NCI-H128 (cell line): ENCODE results near the gene GOLGA8N.

Source experiments
- DNase-seq: peaks from one replicate; lab custom pipeline; 2025; ENCODE audit not compliant: unreplicated experiment; lab: John Stamatoyannopoulos, UW

GOLGA8N gene

DNA sequence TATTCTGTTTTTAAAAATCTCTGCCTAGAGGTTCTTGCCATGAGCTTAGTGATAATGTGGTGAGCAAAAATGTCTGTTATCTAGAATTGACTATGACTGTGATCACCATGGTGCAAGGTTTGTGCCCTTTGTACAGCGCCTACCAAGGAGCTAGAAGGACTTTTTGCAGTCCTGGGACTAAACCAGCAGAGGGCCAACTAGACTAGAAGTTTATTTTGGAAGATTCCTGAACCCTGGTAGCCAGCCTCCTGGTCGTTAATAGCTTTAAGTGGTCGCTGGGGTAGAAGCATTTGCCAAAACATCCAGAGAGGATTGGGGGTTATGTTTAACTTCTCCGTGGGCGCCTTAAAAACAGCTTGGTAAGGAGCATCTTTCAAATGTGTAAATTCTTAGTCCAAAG, 56.1 kb downstream of the GOLGA8N start:
- no peak for DNase-seq

DNA sequence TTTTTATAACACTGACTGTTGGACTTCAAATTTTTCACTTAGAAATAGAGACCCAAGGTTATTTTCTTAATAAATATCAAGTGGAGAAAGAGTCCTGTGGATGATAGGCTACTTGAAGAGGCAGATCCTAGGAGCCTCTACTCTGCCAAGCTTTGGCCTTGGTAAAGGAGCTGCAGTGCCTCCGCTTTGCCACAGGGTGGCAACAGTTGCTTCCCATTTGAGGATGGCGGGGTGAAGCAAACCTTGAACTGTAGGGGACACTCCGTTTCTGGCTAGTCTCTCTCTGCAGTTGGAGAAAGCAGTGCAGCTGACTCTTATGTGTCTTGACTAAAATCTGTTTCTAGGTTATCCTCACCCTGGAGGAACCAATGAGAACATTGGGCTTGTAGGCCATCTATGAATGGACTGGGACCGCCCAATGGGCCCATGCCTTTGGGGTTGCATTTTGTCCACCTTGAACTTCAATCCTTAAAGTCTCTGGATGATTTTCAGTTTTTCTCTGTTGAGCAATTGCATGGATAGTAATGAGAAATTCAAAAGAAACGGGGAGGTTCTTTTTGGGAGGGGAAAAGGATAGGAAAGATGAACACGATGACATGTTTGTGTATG, 58.1 kb downstream of the GOLGA8N start:
- no peak for DNase-seq

DNA sequence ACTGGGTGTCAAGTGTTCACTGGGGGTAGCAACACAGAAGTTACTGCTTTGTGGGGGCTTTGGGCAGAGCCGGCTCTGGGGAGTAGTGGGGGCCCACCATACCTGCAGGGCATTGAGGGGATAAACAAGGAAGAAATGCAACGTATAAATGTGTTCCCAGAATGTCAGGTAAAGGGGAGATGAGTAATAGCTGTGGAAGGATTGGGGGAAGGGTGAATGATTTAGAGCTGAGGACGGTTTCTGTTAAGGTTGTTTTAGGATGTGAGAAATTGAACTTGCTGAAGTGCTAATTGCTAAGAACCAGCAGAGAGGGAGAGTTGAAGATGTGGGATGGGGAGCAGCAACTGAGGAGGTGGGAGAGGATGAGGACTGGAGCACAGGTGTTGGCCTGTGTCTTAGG, 58.9 kb downstream of the GOLGA8N start:
- no peak for DNase-seq

DNA sequence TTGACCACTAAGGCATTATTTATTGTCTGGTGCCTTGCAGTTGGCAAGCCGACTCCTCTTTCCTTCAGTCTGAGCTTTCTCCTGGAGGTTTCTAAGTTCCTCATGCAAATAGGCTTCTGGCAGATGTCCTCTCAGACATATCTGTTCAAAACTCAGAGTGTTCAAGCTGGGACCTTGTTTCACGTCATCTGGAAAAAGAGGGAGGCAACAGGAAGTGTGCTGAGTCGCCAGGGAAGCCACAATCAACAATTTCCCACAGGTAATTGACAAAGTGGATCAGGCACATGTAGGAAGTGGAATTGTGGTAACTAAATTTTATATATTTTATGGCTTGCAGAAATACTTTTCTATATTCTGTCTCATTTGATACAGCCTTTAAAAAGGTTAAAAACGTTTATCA, 62.8 kb downstream of the GOLGA8N start:
- DNase-seq: no peak

DNA sequence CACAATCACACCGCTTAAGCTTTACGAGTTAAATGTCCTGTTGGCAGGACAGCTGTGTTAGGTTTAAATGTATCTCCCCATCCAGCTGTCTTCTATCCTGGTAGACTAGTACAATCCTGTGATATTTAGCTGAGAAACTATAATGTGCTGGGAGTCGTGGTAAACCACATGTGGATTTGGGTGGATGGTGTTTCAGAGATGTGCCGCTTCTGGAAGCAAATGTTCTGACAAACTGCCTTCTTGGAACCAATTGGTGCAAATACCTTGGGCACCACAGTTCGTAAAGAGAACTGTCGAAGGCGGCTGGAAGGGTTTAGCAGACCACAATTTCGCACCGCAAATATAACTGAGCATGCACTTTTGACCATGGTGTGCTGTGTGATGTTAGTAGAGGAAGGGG, 63.2 kb downstream of the GOLGA8N start:
- DNase-seq: no peak
